Measurements from ENCODE around the gene FXYD7.

GRCh38 chr19:35165200-35166058, 22.4 kb downstream of the FXYD7 start:
- no peak for TF ChIP-seq RXRB (CRISPR knock-in tag; IDR thresholded peaks at IDR 0.05; ENCODE audit: borderline replicate concordance)
- TF ChIP-seq MLXIP (CRISPR knock-in tag; IDR thresholded peaks at IDR 0.05; ENCODE audit: borderline replicate concordance): no peak
- no peak for TF ChIP-seq ZNF34 (CRISPR knock-in tag; IDR thresholded peaks at IDR 0.05; ENCODE audit: borderline replicate concordance)
- no peak for TF ChIP-seq MXI1 (IDR thresholded peaks at IDR 0.05; ENCODE audit: borderline replicate concordance, low read depth, low read length)
- no peak for TF ChIP-seq YY1 (IDR thresholded peaks at IDR 0.05; ENCODE audit: insufficient read depth, insufficient replicate concordance, low read depth, low read length)
- no peak for TF ChIP-seq EP300 (IDR thresholded peaks at IDR 0.05; ENCODE audit: low read depth in 2 of 2, low read length in 2 of 2)
- TF ChIP-seq EP300 (CRISPR knock-in tag; IDR thresholded peaks at IDR 0.05; ENCODE audit: borderline replicate concordance): no peak
- no peak for TF ChIP-seq KDM1A (CRISPR knock-in tag; IDR thresholded peaks at IDR 0.05)
- TF ChIP-seq BRD4 (CRISPR knock-in tag; IDR thresholded peaks at IDR 0.05): no peak
- TF ChIP-seq NR2C2 (CRISPR knock-in tag; IDR thresholded peaks at IDR 0.05; ENCODE audit: borderline replicate concordance): no peak
- no peak for TF ChIP-seq SNAI1 (CRISPR knock-in tag; IDR thresholded peaks at IDR 0.05; ENCODE audit: borderline replicate concordance)
- TF ChIP-seq STAG1 (CRISPR knock-in tag; IDR thresholded peaks at IDR 0.05): no peak
- TF ChIP-seq NFE2 (CRISPR knock-in tag; IDR thresholded peaks at IDR 0.05): no peak

Data from HepG2 (cell line).